Heart left ventricle (tissue), 13 donors: ENCODE measurements around the gene PDK2.

Source experiments
- POLR2A ChIP-seq, 2 donors: fragments of 450-650 bp; IDR thresholded peaks; one replicate each; pipeline ENCODE4 v1.6.1; 2017; ENCODE audit warnings: antibody characterized with exemption in 2 of 2, mild to moderate bottlenecking in 2 of 2, moderate library complexity in 2 of 2
- TF ChIP-seq, protein P1 (sequence below), 12 donors: fragments of 200-600 bp; sonication (generic) in 4 of 12; IDR thresholded peaks; one replicate each; pipeline versions ENCODE4 v1.5.0 to v1.8.0; 2018 to 2022; ENCODE audit warnings: antibody characterized with exemption in 12 of 12, mild to moderate bottlenecking in 5 of 12
- donor health status: ischemic (EF 13 %, LVEDD 7.1; RV severe dilation, severe dysfunction).
- donor health status: DM: no; HTN: yes; CAD: no.
- donor health status: DM: no; HTN: no; CAD: no.
- donor health status: ischemic (EF 25% LVEDD 6.9; RV normal size, moderate dysfunction).
- donor health status: ischemic (EF 25% LVEDD 5.7; RV mildly dilated, moderate dysfunction).
- donor health status: ischemic (EF 35%, LVEDD 5.7; RV mildly dilated, moderate dysfunction).
- donor health status: nonischemic (EF 11% LVEDD 7.7; RV severe dilation, severe dysfunction).
- donor health status: DM: yes; HTN: yes; CAD: no.
- donor health status: PGD.
- donor health status: ischemic (EF 29% LVEDD 5.4; RV normal size, mild dysfunction).
- donor health status: nonischemic (EF 23%, LVEDD 6.1; RV moderate dilation, normal function).

DNA sequence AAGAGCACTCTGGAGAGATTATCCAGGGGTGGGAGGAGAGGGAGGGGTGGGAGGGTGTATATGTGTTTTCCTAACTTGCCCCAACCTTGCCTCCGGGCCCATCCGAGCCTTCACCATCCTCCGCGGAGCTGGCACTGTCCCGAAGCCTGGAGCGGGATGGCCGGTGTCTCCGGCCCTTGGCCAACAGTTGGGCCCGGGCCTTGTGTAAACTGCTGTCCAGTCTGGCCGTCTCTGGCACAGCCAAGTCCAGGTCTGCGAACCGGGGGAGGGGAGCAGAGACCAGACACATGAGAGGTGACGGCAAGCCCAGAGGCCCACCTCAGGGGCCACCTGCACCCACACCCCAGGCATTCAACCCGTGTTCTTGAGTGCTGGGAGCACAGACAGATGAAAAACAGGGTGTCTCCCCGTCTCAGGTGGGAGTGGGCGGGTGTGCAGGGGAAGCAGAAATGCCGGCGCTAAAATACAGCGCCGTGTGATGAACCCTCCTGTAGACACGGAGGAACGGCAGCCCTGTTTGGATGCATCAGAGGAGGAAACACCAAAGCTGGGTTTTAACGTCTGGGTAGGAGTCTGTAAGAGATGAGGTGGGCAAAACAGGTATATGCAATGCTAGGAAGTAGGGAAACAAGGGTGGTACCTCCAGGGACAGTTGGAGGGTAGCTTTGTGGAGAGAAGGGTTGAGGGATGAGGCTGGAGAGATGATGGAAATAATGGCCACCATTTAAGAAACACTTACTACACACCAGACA is 23.1 kb downstream of the PDK2 start:
- TF ChIP-seq, protein P1, sequence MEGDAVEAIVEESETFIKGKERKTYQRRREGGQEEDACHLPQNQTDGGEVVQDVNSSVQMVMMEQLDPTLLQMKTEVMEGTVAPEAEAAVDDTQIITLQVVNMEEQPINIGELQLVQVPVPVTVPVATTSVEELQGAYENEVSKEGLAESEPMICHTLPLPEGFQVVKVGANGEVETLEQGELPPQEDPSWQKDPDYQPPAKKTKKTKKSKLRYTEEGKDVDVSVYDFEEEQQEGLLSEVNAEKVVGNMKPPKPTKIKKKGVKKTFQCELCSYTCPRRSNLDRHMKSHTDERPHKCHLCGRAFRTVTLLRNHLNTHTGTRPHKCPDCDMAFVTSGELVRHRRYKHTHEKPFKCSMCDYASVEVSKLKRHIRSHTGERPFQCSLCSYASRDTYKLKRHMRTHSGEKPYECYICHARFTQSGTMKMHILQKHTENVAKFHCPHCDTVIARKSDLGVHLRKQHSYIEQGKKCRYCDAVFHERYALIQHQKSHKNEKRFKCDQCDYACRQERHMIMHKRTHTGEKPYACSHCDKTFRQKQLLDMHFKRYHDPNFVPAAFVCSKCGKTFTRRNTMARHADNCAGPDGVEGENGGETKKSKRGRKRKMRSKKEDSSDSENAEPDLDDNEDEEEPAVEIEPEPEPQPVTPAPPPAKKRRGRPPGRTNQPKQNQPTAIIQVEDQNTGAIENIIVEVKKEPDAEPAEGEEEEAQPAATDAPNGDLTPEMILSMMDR (IDR thresholded peaks at IDR 0.05): no peak
- TF ChIP-seq POLR2A (IDR thresholded peaks at IDR 0.05): no peak
